CD4-positive, alpha-beta T cell treated with Interferon alpha-2 for 1 hour (primary cell): ENCODE results near the gene DCLK2.

Source experiments
- DNase-seq, 2 donors: peaks; one replicate each; pipeline ENCODE4 v3.0.0-alpha.2; 2020 to 2022

The DCLK2 gene

DNA sequence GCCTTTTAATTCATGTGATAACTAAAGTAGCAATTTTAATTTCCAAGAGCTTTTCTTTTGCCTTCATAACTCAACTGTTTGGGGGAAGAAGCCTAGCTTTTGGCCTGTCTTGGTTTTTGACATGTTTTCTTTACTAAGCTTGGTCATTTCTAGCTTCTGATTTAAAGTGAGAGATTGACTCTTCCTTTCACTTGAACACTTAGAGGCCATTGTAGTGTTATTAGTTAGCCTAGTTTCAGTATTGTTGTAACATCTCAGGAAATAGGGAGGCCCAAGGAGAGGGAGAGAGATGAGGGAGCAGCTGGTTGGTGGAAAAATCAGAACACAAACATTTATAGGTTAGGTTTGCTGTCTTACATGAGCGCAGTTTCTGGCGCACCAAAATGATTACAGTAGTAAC lies 44.8 kb downstream of the DCLK2 start:
- no peak for DNase-seq

DNA sequence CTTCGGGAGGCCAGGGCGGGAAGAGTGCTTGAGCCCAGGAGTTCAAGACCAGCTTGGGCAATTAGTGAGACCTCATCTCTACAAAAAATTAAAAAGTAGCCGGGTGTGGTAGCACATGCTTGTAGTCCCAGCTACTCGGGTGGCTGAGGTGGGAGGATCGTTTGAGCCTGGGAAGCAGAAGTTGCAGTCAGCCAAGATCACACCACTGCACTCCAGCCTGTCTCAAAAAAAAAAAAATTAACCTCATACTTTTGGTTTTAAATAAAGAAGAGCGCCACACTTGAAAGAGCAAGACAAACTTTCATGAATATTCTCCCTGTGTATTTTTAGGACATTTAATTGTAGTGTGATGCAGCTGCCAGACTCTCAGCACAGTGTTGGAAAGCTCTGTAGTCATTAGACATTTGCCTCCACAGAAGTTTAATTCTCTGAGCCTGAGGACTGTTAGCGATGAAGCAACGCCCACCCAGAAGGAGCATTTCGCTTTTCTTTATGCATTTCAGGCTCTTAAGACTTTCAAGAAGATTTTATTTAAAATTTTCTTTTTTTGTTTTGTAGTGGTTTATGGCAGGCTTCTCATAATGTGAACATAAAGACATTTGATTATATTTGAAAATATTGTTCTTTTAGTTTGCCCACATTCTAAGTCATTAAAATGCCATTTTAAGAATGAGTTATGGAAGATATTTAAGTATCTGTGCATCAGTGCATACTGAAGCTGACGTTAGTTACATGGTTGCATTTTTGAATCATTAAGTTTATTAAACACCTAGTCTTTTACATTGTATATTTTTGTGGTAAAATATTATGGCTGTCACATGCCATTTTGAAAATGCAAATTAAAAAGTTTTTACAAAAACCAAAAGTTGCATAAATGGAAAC lies 45.8 kb downstream of the DCLK2 start:
- DNase-seq: no peak

DNA sequence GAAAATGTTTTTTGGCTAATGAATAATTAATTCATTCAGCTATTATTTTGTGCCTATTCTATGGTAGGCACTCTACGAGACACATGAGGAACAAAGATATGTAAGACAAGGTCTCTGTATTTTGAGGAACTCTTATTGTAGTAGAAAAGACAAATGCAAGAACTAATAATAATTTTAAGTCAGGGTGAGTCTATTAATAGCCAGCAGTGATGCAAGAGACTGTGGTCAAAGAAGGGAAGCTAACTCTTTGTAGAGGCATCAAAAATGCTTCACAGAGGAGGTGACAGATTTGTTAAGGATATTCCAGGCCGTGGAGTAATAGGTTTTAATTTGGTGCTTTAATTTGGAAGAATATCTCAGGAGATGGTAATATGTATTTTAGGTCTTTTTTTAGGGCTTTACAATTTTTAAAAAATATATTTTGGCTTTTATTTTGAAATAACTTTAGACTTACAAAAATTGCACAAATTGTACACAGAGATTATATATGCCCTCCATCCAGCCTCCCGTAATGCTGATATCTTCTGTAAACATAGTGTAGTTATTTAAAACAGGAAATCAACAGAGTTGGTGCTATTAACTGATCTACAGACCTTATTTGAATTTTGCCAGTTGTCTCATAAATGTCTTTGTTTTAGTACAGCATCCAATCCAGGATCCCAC lies 48.1 kb downstream of the DCLK2 start:
- peak in 1 of 2 donors; percentile 3 for DNase-seq

DNA sequence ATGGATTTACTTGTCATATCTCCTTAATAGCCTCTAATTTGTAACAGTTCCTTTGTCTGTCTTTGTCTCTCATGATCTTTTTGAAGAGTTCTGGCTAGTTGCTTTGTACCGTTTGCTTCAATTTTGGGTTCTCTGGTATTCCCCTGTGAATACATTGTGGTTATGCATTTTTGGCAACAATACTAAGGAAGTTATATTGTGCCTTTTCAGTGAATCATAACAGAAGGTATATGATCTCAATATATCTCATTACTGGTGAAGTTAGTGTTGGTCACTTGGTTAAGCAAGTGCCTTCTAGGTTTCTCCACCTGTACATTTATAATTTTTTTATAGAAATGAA lies 48.6 kb downstream of the DCLK2 start:
- no peak for DNase-seq

DNA sequence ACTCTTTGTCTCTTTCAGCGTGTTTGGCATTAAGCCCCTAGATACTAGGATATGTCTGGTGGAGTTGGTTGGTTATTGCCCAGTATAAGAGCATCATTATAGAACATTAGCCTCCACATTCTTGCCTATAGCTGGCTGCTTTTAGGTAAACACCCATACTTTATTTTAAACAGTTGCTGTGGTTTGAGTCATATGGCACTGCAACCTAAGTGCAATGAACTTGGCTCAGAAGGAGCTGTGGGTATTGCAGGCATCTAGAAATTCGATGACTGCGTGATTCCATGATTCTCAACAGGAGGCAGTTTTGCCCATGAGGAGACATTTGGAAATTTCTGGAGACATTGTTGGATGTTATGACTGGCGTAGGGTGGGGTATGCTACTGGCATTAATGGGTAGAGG lies 49.5 kb downstream of the DCLK2 start:
- DNase-seq: no peak

DNA sequence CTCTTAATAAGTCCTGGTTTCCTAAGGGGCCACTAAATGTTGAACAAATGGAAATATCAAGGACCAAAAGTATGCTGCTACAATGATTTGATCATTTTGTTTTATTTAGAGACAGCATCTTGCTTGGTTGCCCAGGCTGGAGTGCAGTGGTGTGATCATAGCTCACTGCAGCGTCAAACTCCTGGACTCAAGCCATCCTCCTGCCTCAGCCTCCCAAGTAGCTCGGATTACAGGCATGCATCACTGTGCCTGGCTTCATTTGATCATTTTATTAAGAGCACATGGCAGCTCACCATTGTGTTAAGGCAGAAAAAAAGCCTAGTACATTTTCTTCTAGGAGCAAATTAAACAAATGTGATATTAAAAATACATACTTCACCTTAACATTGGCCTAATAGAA lies 52.7 kb downstream of the DCLK2 start:
- no peak for DNase-seq

DNA sequence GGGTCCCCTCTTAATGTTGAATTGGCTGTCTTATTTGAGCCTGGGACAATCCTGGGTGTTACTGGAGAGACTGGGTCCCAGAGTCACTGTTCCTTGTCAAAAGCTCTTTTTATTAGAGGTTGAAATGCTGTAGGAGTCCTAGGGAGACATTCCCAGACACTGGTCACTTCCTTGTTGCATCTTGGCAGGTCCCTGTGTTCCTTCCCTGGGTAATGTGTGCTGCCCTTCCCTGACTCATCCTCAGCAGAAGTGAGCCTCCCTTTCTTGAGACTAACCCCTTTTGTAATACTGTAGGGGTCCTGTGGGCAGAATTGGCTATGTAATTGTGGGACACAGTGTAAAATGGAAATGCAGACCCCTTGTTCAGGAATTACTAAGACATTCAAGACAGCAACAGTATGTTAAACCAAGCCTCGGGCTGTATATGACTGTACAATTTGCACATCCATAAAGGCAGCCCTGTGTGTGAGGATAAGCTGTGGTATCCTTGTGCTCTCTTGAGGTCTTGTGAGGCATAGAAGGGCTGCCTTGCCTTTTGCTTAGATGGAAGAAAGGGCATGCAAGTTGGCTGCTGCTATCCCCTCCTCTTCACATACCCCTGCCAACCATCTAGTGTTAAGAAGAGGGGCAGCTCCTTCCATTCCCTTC lies 53.5 kb downstream of the DCLK2 start:
- DNase-seq: no peak

DNA sequence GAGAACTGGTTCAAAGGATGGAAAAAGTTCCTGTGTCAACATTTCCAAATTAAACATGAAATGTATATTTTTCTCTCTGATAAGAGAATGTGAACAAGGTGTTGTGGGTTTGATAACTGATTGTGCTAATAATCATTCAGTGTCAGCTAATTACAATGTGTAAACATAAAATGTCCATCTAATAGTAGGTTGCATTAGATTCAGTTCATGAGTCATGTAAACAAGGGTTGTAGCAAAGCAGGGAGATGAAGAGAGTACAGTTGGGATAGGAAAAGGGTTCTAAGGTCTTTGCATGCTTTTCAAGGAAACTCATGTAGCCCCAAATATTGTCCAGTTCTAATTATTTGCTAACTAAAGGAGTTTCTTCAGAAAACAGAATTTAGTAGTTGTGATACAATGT lies 55.4 kb downstream of the DCLK2 start:
- no peak for DNase-seq

DNA sequence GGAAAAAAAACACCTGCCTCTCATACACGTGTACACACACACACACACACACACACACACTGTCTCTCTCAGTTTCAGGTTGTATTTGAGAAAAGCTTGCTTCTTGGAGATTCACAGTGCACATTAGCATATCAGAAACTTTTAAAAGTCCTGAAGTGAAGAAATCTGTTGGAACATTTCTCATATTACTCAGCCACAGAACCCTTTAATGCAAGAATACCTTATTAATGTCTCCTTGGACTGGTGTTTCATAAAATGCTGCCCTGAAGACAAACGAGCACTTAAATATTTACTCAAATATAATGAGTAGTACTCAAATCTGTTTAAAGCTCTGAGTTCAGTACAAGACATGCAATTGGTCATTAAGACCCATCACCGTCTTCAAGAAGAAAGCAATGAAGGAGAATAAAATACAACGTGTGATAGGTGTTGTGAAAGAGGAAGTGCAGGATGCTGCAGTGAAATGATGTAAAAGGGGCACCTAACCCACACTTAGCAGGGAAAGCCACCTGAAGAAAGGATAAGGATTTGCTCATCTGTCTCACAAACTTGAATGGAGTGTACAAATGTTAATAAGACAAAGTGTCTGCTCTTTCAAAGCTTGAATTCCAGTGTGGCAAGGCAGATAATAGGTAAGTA lies 57.0 kb downstream of the DCLK2 start:
- no peak for DNase-seq

DNA sequence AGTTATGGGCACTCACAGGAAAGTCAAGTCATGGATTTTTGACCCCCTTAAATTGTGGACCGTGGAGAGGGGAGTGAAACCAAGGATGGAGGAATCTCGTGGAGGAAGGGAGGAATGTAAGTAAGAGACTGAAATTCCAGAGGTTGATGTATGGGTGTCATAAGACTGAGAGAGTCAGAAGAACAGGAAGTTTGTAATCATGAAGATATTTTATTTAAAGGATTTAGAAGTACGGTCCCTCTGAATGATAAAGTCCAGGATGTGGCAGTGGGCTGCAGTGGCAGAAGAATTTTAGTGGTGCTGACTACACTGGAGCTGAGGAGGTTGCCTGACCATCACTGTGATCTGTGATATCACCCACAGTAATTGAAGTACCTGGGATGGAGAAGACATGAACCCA lies 57.8 kb downstream of the DCLK2 start:
- no peak for DNase-seq

DNA sequence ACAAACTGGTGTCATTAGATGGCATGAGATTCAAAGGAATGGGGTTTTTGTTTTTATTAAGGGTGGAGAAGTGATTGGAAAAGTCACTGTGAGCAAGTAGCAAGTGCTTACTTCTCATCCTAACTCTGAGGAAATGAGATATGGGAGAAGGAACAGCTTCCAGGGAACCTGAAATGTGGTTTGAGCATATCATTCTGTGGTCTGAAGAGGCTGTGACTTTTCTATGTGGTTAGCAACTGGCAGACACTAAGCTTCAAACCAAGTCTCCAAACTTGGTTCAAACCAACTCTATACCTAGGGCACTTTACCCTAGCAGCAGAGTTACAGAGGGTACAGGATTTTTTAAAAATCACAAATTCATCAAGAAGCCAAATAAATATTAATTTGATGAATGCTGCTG lies 58.2 kb downstream of the DCLK2 start:
- DNase-seq: no peak

DNA sequence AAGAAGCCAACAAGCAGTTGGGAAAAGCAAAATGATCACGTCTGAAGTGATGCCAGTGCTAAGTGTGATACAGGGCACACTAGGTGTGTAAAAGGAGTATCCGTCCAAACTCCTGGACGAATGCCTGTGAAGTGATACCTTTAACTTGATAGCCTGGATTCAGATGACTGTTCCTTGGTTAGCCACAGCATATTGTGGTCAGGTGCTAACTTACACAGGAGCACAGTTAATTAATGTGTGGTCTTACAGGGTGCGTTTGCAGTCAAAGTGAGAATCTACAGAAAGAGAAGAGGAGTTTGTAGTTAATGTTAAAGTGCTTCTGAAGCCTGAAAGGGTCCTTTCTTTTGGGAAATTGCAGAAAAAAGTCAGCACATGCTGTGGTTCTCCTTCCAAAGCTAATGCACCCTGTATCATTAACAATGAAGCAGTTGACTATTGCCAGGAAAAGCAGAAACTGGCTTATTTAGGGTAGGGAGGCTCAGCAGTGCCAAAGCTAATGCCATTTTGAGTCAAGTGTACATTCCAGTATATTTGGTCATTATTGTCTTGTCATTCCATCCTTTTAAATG lies 61.1 kb downstream of the DCLK2 start:
- no peak for DNase-seq

DNA sequence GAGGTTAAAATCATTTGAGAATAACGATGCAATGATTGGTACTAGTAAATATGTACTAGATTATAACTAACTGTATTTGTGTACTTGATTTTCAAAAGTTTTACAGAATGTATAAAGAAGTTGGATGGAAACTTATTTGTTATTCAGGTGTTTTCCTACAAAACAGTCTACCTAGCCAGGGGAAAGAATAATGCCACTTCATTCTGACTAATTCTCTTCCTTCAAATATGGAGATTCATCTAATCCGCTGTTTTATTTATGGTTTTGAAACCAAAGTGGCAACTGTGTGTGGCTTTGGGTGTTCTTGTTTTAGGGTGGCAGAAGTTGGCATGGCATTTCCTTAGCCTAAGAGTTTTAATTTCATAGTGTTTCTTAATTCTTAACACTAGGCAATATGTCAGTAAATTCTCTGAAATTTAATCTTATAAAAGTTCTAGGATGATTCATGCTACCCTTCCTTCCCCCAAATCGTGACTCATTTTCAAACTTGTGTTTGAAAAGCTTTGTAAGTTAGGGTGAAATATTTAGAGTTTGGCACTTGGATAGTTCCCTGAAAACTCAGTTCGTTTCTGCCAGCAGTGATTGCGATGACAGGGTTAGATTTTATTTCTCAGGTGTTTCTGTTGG lies 62.6 kb downstream of the DCLK2 start:
- DNase-seq: no peak

DNA sequence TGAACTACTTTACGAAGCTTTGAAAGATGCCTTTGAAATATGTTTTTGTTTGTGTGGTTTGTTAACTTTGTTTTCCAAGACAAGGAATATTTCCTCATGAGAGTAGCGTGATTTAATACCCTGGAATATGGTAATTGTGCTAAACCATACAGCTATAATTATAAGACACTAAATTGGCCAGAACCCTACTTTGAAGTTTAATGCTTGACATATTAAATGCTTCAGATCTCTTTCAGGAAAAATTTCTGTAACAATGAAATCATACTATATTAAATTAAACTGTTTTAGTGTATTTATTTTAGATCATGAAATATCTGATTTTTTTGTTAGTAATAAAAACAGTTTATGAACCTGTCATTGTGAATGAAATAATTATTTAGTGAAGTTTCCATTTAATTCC lies 63.5 kb downstream of the DCLK2 start:
- no peak for DNase-seq

DNA sequence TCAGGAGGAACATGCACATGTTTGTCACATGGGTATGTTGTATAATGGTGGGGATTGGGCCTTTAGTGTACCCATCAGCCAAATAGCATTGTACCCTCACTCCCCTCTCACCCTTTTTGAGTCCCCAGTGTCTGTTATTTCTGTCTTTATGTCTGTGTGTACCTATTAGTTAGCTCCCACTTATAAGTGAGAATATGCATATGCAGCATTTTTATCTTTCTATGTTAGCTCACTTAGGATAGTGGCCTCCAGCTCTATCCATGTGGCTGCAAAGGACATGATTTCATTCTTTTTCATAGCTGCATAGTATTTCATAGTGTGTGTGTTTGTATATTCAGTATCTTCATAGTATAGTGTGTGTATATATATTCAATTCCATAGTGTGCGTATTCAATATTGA lies 64.6 kb downstream of the DCLK2 start:
- no peak for DNase-seq

DNA sequence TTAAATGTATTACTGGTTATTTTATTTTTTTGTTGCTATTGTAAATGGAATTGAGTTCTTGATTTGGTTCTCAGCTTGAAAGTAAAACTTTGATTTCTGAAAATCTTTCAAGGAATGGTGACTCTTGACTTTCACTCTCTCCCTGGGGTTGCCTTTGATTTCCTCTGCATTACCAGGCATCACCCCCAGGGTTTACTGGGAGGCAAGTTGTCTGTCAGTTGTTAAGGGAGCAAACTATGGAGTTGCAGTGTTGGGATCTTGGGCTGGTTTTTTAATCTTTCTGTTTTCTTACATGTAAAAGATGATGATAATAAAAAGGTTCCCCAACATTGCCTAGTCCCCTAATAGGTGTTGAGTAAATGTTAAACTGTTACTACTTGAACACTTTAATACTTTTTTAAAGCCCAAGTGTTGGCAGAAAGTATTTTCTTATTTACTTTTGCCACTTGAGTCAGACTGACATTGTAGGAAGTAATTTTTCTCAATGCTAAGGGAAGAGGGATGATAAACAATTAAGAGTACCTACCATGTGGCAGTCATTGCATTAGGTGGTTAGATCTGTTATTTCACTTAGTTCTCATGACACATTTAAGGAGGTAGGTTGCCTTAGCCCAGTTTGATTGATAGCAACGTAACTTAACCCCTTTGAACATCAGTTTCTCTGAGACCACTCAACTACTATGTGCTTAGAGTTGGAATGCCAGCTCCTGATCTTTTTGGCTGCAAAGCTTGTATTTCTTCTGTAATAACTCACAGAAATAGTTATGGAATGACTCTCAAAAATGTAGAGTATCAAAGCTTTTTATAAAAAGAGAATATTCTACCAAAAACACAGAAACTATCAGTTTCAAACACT lies 67.1 kb downstream of the DCLK2 start:
- no peak for DNase-seq

DNA sequence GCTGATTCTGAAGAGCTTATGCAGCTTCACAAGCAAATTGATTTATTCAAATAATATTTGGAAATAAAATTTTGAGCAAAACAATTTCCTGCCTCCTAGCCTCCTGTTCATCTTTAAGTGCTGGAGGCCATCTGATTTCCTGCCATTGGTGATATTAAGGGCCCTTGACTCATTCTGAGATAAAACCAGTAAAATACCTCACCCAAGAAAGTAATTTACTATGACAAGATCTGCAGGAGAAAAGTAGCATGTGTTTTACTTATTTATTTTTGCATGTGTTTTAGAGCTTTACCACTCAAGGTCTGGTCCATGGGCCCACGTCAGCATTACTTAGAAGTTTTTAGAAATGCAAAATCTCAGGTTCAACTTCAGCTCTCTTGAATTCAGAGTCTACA lies 67.7 kb downstream of the DCLK2 start:
- DNase-seq: no peak

DNA sequence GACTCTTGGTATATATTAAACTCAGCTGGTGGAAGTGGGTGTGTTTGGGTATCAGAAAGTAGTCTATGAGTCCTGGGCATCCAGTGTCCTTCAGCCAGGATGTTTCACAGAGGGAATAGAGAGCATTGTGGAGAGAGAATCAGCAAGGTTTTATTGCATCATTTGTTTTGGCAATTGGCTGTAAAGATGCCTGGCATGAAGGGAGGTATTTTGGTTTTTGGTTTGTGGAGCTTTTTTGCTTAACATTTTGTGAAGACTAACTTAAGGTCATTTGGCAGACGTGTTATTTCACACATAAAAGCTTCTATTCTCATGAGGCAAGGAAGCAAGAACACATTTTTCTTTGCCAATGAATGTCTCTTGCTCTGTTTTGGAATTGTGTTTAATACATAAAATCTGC lies 71.1 kb downstream of the DCLK2 start:
- no peak for DNase-seq

DNA sequence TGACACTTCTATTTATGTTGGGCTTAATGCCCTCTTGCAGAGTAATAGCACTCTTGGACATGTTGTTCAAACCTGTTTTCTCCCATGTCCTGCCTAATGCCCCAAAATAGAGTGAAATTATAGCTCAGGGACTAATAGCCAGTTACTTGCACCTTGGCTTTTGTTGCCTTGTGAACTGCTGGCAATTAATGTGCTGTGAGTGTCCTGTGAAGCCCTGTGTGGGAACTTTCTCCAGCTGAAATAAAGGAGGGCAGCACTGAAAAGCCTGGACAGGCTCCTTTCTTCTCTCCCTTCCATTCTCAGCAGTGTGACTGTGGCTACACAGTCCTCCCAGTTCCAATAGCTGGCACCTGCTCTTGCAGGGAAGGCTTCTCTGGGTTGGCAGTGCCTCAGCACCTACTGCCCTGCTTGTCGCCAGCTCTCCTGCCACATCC lies 72.4 kb downstream of the DCLK2 start:
- DNase-seq: no peak

DNA sequence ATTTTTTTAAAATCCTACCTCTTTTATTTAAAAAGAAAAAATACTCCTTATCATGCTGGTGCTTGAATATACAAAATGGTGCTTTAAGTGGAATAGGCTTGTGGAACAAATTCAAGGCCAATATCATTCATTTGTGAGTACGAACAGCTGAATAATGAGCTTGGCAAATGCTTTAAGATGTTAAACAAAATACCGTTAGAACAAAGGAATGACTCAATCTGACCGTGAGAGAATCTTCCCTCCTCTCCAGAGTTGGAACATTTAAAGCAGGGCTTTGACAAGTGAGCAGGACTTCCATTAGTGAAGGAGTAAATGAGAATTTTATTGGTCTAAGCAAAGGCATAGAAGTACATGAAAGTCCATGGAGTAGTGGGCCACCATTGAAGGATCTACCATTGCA lies 74.5 kb downstream of the DCLK2 start:
- DNase-seq: no peak

DNA sequence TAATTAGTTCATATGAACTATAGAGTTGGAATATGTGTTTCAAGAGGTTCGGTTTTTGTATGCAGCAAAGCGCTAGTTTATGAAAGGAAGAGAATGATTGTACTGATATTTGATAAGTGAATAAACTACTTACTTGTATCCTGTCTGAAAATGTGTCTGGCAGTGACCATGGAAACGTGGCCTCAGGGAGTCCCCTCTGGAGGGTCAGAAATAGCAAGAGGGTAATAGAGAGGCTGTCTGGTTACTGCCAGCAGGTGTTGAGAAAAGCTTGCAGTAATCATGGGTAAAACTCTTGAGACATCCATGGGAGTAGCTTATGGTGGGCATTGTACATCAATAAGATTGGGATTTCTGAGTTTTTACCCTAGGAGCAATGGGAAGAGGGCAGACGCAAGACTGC lies 77.1 kb downstream of the DCLK2 start:
- DNase-seq: no peak

DNA sequence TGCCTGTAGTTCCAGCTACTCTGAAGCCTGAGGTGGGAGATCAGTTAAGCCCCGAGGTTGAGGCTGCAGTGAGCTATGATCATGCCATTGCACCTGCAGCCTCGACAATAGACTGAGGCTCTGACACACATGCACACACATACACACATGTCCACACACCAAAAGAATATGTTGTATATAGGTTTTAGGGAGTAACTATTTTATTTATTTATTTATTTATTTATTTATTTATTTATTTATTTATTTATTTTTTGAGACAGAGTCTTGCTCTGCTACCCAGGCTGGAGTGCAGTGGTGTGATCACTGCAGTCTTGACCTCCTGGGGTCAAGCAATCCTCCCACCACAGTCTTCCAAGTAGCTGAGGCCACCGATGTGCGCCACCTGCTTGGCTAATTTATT lies 78.3 kb downstream of the DCLK2 start:
- no peak for DNase-seq
